PFSK-1 (cell line): ENCODE results near the gene SAP25.

Source experiments
- FOXP2 ChIP-seq: optimal IDR thresholded peaks from 2 replicates; pipeline ENCODE3; 2011; ENCODE audit warnings: borderline replicate concordance, control low read depth, inconsistent platforms; ENCODE audit not compliant: insufficient read depth; ENCODE audit errors: extremely low read length, extremely low read depth
- POLR2AphosphoS5 ChIP-seq: IDR thresholded peaks from 2 replicates; pipeline ENCODE4 v1.6.1; 2012; ENCODE audit warnings: low read depth, mild to moderate bottlenecking, control low read depth, low read length, moderate library complexity
- REST ChIP-seq, 2 experiments: IDR thresholded peaks; 2 replicates each; pipeline versions ENCODE4 v1.6.1 to v1.8.0; 2011 to 2012; ENCODE audit warnings: low read depth in 2 of 2, low read length in 2 of 2, control low read depth in 1 of 2, inconsistent platforms in 1 of 2, mild to moderate bottlenecking in 1 of 2, moderate library complexity in 1 of 2; ENCODE audit not compliant: insufficient read depth in 1 of 2
- SIN3A ChIP-seq: IDR thresholded peaks from 2 replicates; pipeline ENCODE4 v1.6.1; 2012; ENCODE audit warnings: mild to moderate bottlenecking, low read length, moderate library complexity, borderline replicate concordance; ENCODE audit not compliant: insufficient read depth
- TAF1 ChIP-seq: IDR thresholded peaks from 2 replicates; pipeline ENCODE4 v1.6.1; 2012; ENCODE audit warnings: low read length, control low read depth, borderline replicate concordance; ENCODE audit not compliant: insufficient read depth

DNA sequence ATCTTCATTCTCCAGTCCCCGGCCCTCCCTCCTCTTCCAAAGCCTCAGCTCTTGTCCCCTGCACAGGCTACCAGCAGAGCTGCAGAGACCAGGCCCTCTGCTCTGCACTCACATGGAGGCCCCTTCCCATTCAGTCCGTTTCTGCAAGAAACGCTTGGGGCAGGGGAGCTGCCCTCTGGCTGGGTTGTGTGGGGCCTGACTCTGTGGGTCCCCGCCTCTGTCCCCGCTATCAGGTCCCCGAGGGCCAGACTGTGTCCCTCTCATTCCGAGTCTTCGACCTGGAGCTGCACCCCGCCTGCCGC is 30.0 kb upstream of the SAP25 start:
- TF ChIP-seq POLR2AphosphoS5 (no peak), SIN3A (no peak), TAF1 (no peak), REST (IDR thresholded peaks at IDR 0.05; ENCODE audit: insufficient read depth in 1 of 2, low read depth in 2 of 2, low read length in 2 of 2) (no peak), FOXP2 (no peak)
